Kidney capillary endothelial cell (primary cell): ENCODE results near the gene RAC3.

Source experiments
- DNase-seq: peaks from one replicate; pipeline ENCODE4 v3.0.0-alpha.2; 2018; ENCODE audit warnings: low spot score

Gene RAC3

GRCh38 chr17:82031303-82031884 is at the start of gene RAC3:
Gene RAC3, plus strand, starts transcription at chr17:82031678. Its CDS starts 84 bp downstream, at chr17:82031762.
- no peak for DNase-seq

- no peak for DNase-seq
Measured at GRCh38 chr17:81983011-81983638, 48.4 kb upstream of the RAC3 start.

- no peak for DNase-seq
Measured at GRCh38 chr17:81983639-81984373, 47.7 kb upstream of the RAC3 start.

- DNase-seq, result no peak
Measured at GRCh38 chr17:81984773-81985410, 46.6 kb upstream of the RAC3 start.

- DNase-seq, result no peak
Measured at GRCh38 chr17:81986606-81987005, 44.9 kb upstream of the RAC3 start.

- no peak for DNase-seq
Measured at GRCh38 chr17:81987161-81987770, 44.2 kb upstream of the RAC3 start.

GRCh38 chr17:81990836-81991683 is 40.4 kb upstream of the RAC3 start:
- DNase-seq, result no peak

- no peak for DNase-seq
Measured at GRCh38 chr17:81991684-81992305, 39.7 kb upstream of the RAC3 start.

GRCh38 chr17:81992306-81993102 is 39.0 kb upstream of the RAC3 start:
- no peak for DNase-seq

GRCh38 chr17:81993729-81994592 is 37.5 kb upstream of the RAC3 start:
- no peak for DNase-seq

GRCh38 chr17:81994593-81995462 is 36.6 kb upstream of the RAC3 start:
- DNase-seq, result no peak

- no peak for DNase-seq
Measured at GRCh38 chr17:81995463-81996231, 35.8 kb upstream of the RAC3 start.

- no peak for DNase-seq
Measured at GRCh38 chr17:81996232-81996756, 35.2 kb upstream of the RAC3 start.

GRCh38 chr17:81996757-81997441 is 34.6 kb upstream of the RAC3 start:
- DNase-seq, result no peak

GRCh38 chr17:81998212-81998611 is 33.3 kb upstream of the RAC3 start:
- DNase-seq, result peak; percentile 82

GRCh38 chr17:81998691-81999438 is 32.6 kb upstream of the RAC3 start:
- no peak for DNase-seq
